ENCODE data around the gene HSDL2. TPM values are rescaled to one million over a fixed set of nuclear protein-coding genes. Genes with fewer than 3 reads are reported as not detected.
A peak's percentile ranks its signal among the peaks of the same experiment; 100 is the strongest.

Gene HSDL2
- total RNA-seq, 1 experiment from 2014 or later = 37.0 TPM

GRCh38 chr9:112489039-112489546 is 109.2 kb downstream of the HSDL2 start:
- DNase-seq (no peak), ATAC-seq (no peak)
- Histone ChIP-seq H3F3A (ENCODE audit: low read length, unreplicated experiment) (no peaks in the 10 kb centered on the region), H3K4me3 (ENCODE audit: low read length) (no peak overlapping the region), H3K36me3 (ENCODE audit: low read depth, low read length) (peaks cover 11% of the 10 kb centered on the region; the same call in 1 of the 2 replicates), H3K4me2 (ENCODE audit: low read length) (peak overlapping the region; percentile 92; the same call in 1 of the 2 replicates), H3K9me3 (ENCODE audit: low read length) (no peaks in the 10 kb centered on the region), H3K9ac (ENCODE audit: low read length) (no peak overlapping the region), H4K20me1 (ENCODE audit: low read length) (no peaks in the 10 kb centered on the region), H3K4me1 (ENCODE audit: insufficient read depth, low read length) (peaks cover 14% of the 10 kb centered on the region), H2AFZ (ENCODE audit: low read length) (no peak overlapping the region), H3K27ac (ENCODE audit: low read length) (no peak overlapping the region), H3K9me2 (replicated peaks; ENCODE audit: low read length) (no peaks in the 10 kb centered on the region), H3K79me2 (ENCODE audit: low read length) (peaks cover 39% of the 10 kb centered on the region), H3K27me3 (ENCODE audit: low read length) (no peaks in the 10 kb centered on the region)
- POLR2A ChIA-PET (ENCODE audit: unreplicated experiment) = no interaction called here
- intact Hi-C loops (cut with micrococcal nuclease) = loop anchor here (10.0 kb wide), 1 partner anchor 104 kb away; the partner anchor contains the start of gene HSDL2
- CTCF ChIA-PET = interaction anchor here (0.7 kb wide), 1 partner anchor 216 kb away, joined by 3 read pairs; no protein-coding TSS in a partner anchor
- TF ChIP-seq EZH2phosphoT487 (IDR thresholded peaks at IDR 0.05; ENCODE audit: borderline replicate concordance, low read length) (no peak), EZH2 (IDR thresholded peaks at IDR 0.05; ENCODE audit: low read length, unreplicated experiment) (no peak), CTCF (conservative IDR thresholded peaks at IDR 0.05; ENCODE audit: low read depth, low read length) (no peak)
- no TSS peak for BruUV-seq (replicated peaks)

GRCh38 chr9:112489876-112490666 is 110.2 kb downstream of the HSDL2 start:
- Histone ChIP-seq H3K4me3 (ENCODE audit: low read length) (no peak overlapping the region), H3K27me3 (ENCODE audit: low read length) (no peaks in the 10 kb centered on the region), H3K27ac (ENCODE audit: low read length) (no peak overlapping the region), H3K9me3 (ENCODE audit: low read length) (no peaks in the 10 kb centered on the region), H4K20me1 (ENCODE audit: low read length) (no peaks in the 10 kb centered on the region), H3K4me2 (ENCODE audit: low read length) (no peak overlapping the region), H3F3A (ENCODE audit: low read length, unreplicated experiment) (no peaks in the 10 kb centered on the region), H3K79me2 (ENCODE audit: low read length) (peaks cover 39% of the 10 kb centered on the region), H2AFZ (ENCODE audit: low read length) (no peak overlapping the region), H3K9me2 (replicated peaks; ENCODE audit: low read length) (no peaks in the 10 kb centered on the region), H3K36me3 (ENCODE audit: low read depth, low read length) (peaks cover 19% of the 10 kb centered on the region), H3K9ac (ENCODE audit: low read length) (no peak overlapping the region), H3K4me1 (ENCODE audit: insufficient read depth, low read length) (peaks cover 14% of the 10 kb centered on the region)
- DNase-seq = no peak
- ChIA-PET POLR2A (ENCODE audit: unreplicated experiment) (no interaction called here), CTCF (no interaction called here)
- intact Hi-C loops (cut with micrococcal nuclease) = loop anchor here (10.0 kb wide), 1 partner anchor 105 kb away; the partner anchor contains the start of gene HSDL2
- ATAC-seq = no peak
- no TSS peak for BruUV-seq (replicated peaks)
- TF ChIP-seq EZH2 (IDR thresholded peaks at IDR 0.05; ENCODE audit: low read length, unreplicated experiment) (no peak), CTCF (conservative IDR thresholded peaks at IDR 0.05; ENCODE audit: low read depth, low read length) (no peak), EZH2phosphoT487 (IDR thresholded peaks at IDR 0.05; ENCODE audit: borderline replicate concordance, low read length) (no peak)

Data from PC-3 (cell line).